Raji (cell line): ENCODE data around the gene DNAJC6.

ENCODE experiments used
- POLR2A ChIP-seq: IDR thresholded peaks from 2 replicates; pipeline ENCODE4 v1.6.1; 2011; ENCODE audit warnings: low read depth, low read length, control low read depth; ENCODE audit not compliant: insufficient read depth

DNAJC6 gene

DNA sequence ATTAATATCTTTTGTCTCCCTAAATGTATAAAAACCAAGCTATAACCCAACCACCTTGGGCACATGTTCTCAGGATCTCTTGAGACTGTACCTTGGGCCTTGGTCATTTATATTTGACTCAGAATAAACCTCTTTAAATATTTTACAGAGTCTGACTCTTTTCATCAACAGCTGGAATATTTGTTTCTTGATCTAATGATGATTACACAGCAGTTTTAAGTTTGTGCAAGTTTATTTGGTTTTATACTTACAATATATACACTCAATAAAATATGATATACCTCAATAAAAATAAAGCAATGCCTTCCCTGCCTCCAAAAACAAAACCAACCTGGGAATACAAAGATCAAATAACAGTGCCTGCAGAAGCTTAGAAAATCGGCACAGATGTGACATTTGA is 133.1 kb downstream of the DNAJC6 start:
- no peak for TF ChIP-seq POLR2A

- TF ChIP-seq POLR2A: no peak
Measured at GRCh38 chr1:65443647-65444046, 134.3 kb downstream of the DNAJC6 start.

GRCh38 chr1:65444128-65444640 is 134.8 kb downstream of the DNAJC6 start:
- no peak for TF ChIP-seq POLR2A

GRCh38 chr1:65445837-65446236 is 136.5 kb downstream of the DNAJC6 start:
- TF ChIP-seq POLR2A: no peak

GRCh38 chr1:65449214-65449823 is 140.0 kb downstream of the DNAJC6 start:
- no peak for TF ChIP-seq POLR2A

- no peak for TF ChIP-seq POLR2A
Measured at GRCh38 chr1:65456481-65456880, 147.1 kb downstream of the DNAJC6 start.

DNA sequence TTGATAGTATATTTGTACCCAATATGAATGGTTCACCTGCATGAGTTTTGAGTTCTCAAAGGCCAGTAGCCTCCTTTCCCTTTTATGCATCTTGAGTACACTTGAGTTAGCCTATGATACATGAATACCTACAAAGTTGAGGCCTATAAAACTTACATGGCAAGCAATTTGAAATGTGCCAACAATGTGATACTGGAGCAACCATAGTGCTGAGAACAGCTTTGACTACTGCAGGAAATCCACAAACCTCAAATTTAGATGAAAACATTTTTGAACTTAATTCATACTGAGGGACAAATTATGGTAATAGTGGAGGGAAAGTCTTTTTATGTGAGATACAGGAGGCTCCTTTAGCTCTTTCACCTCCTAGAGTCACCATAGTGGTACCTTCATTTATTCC is 148.5 kb downstream of the DNAJC6 start:
- no peak for TF ChIP-seq POLR2A

DNA sequence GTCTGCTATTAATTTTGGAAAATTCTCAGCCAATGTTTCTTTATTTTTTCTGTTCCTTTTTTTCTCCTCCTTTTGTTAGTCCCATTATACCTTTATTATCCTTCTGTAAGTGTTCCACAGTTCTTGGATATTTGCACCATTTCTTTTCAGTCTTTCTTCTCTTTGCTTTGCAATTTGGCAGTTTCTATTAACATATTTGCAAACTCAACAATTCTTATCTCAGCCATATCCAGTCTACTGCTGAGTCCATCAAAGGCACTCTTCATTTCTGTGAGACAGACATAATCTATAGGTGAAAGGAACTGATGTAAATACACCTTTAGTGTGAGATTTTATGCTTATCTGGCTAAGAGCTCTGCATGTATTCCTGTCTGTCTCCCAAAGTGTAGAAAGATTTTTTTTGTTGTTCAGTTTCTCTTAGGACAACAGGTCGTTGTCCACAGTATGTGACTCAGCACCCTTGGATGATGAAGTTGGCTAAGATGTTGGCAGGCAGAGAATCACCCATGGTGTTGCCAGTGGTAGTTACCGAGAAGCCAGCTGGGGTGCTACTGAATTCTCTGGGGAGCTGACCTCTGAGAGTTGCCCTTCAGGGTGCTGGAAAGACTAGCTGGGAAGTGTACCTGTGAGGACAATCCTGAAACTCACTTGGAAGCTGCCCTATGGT is 149.5 kb downstream of the DNAJC6 start:
- no peak for TF ChIP-seq POLR2A

GRCh38 chr1:65459397-65459768 is 150.0 kb downstream of the DNAJC6 start:
- TF ChIP-seq POLR2A: no peak
